IMR-90 (cell line): ENCODE data around the gene TIMM44. TPM values are rescaled to one million over a fixed set of nuclear protein-coding genes. Genes with fewer than 3 reads are reported as not detected.

ENCODE experiments used
- ATAC-seq: fragments of 200-7000 bp; cut with Tn5 transposase; 2 replicates; pipeline ENCODE4 v1.9.1; 2020; ENCODE audit warnings: low read depth, mild to moderate bottlenecking, moderate library complexity
- BruUV-seq: library from RNA; stranded (reverse); fragments of 400-500 nt; replicated peaks from 2 replicates; lab custom pipeline; 2021; lab: Mats Ljungman, UMichigan
- CTCF ChIA-PET: fragments of 300-600 bp; formaldehyde crosslinking; extraction: SDS; loops from one replicate; lab custom pipeline; 2021; ENCODE audit warnings: antibody characterized with exemption; lab: Yijun Ruan, JAX
- POLR2A ChIA-PET: fragments of 300-600 bp; sonication (Branson Sonifier 250); formaldehyde crosslinking; loops from one replicate; lab custom pipeline; 2022; ENCODE audit warnings: antibody characterized with exemption; ENCODE audit not compliant: unreplicated experiment; lab: Charles Lee
- DNase-seq: peaks from one replicate; pipeline ENCODE4 v3.0.0; 2013
- H2AFZ ChIP-seq: replicated peaks from 2 replicates; pipeline ENCODE3; 2013; ENCODE audit warnings: low read length, mild to moderate bottlenecking; ENCODE audit not compliant: poor library complexity
- H2AK5ac ChIP-seq: 2 replicates; pipeline ENCODE4 v1.6.1; 2013; ENCODE audit warnings: low read depth, low read length, inconsistent platforms
- H2AK9ac ChIP-seq: replicated peaks from 2 replicates; pipeline ENCODE3; 2013; ENCODE audit warnings: mild to moderate bottlenecking, low read depth, low read length, moderate library complexity; ENCODE audit not compliant: poor library complexity
- H2BK120ac ChIP-seq: 2 replicates; pipeline ENCODE4 v1.6.1; 2013; ENCODE audit warnings: low read depth, low read length, inconsistent platforms
- H2BK15ac ChIP-seq: 3 replicates; pipeline ENCODE4 v1.6.1; 2013; ENCODE audit warnings: low read depth, low read length, inconsistent platforms
- H2BK20ac ChIP-seq: 2 replicates; pipeline ENCODE4 v1.6.1; 2013; ENCODE audit warnings: low read depth, mild to moderate bottlenecking, inconsistent platforms, low read length, moderate library complexity
- H2BK5ac ChIP-seq: 2 replicates; pipeline ENCODE4 v1.6.1; 2013; ENCODE audit warnings: mild to moderate bottlenecking, low read depth, low read length, inconsistent platforms; ENCODE audit not compliant: poor library complexity, severe bottlenecking
- H3K14ac ChIP-seq: replicated peaks from 2 replicates; pipeline ENCODE4 v1.6.1; 2013; ENCODE audit warnings: low read depth, low read length, inconsistent platforms
- H3K18ac ChIP-seq: 2 replicates; pipeline ENCODE4 v1.6.1; 2013; ENCODE audit warnings: low read depth, low read length, control low read depth
- H3K23ac ChIP-seq: 2 replicates; pipeline ENCODE4 v1.6.1; 2013; ENCODE audit warnings: low read depth, low read length, inconsistent platforms
- H3K27ac ChIP-seq: 2 replicates; pipeline ENCODE4 v1.5.1; 2013; ENCODE audit warnings: mild to moderate bottlenecking, control low read depth, low read length; ENCODE audit not compliant: insufficient read depth
- H3K27me3 ChIP-seq: 2 replicates; pipeline ENCODE4 v1.6.1; 2013; ENCODE audit warnings: low read length; ENCODE audit not compliant: control insufficient read depth, insufficient read depth
- H3K36me3 ChIP-seq: 2 replicates; pipeline ENCODE4 v1.6.1; 2013; ENCODE audit warnings: low read length, mixed read lengths; ENCODE audit not compliant: control insufficient read depth, insufficient read depth
- H3K4ac ChIP-seq: 2 replicates; pipeline ENCODE4 v1.6.1; 2013; ENCODE audit warnings: low read depth, low read length, inconsistent platforms
- H3K4me1 ChIP-seq: 2 replicates; pipeline ENCODE4 v1.6.1; 2013; ENCODE audit warnings: low read length, mixed read lengths; ENCODE audit not compliant: control insufficient read depth, insufficient read depth
- H3K4me2 ChIP-seq: 2 replicates; pipeline ENCODE4 v1.6.1; 2013; ENCODE audit warnings: low read depth, mild to moderate bottlenecking, control low read depth, low read length, moderate library complexity
- H3K4me3 ChIP-seq: 2 replicates; pipeline ENCODE4 v1.5.1; 2013; ENCODE audit warnings: low read depth, mild to moderate bottlenecking, control low read depth, low read length, moderate library complexity; ENCODE audit not compliant: insufficient read depth
- H3K56ac ChIP-seq: 2 replicates; pipeline ENCODE4 v1.6.1; 2013; ENCODE audit warnings: low read length, inconsistent platforms; ENCODE audit not compliant: insufficient read depth; ENCODE audit errors: extremely low read depth
- H3K79me1 ChIP-seq, 2 experiments: 2 replicates each; pipeline ENCODE4 v1.6.1; 2013; ENCODE audit warnings: low read length in 2 of 2, inconsistent platforms in 1 of 2, low read depth in 1 of 2
- H3K9ac ChIP-seq: 2 replicates; pipeline ENCODE4 v1.6.1; 2013; ENCODE audit warnings: low read depth, low read length, control low read depth
- H3K9me1 ChIP-seq: 2 replicates; pipeline ENCODE4 v1.6.1; 2013; ENCODE audit warnings: low read length, inconsistent platforms; ENCODE audit not compliant: insufficient read depth
- H3K9me3 ChIP-seq: 2 replicates; pipeline ENCODE4 v1.6.1; 2013; ENCODE audit warnings: low read length; ENCODE audit not compliant: control insufficient read depth, insufficient read depth
- H4K20me1 ChIP-seq: 2 replicates; pipeline ENCODE4 v1.6.1; 2013; ENCODE audit warnings: low read length, inconsistent platforms; ENCODE audit not compliant: insufficient read depth
- H4K5ac ChIP-seq: 2 replicates; pipeline ENCODE4 v1.6.1; 2013; ENCODE audit warnings: mild to moderate bottlenecking, low read depth, low read length, control low read depth
- H4K8ac ChIP-seq, 2 experiments: 2 replicates each; pipeline ENCODE4 v1.6.1; 2013; ENCODE audit warnings: low read depth in 2 of 2, low read length in 2 of 2, control low read depth in 1 of 2, inconsistent platforms in 1 of 2
- H4K91ac ChIP-seq: 2 replicates; pipeline ENCODE4 v1.6.1; 2013; ENCODE audit warnings: low read depth, low read length, inconsistent platforms; ENCODE audit not compliant: insufficient read depth
- BHLHE40 ChIP-seq: fragments of 150-350 bp; IDR thresholded peaks from 2 replicates; pipeline ENCODE4 v1.6.1; 2016; ENCODE audit warnings: mild to moderate bottlenecking, low read depth, low read length
- CHD1 ChIP-seq: IDR thresholded peaks from 2 replicates; pipeline ENCODE4 v1.6.1; 2012; ENCODE audit warnings: low read depth, low read length, improper control_type of control experiment
- CTCF ChIP-seq: conservative IDR thresholded peaks from 2 replicates; pipeline ENCODE4 v1.5.1; 2012; ENCODE audit warnings: mild to moderate bottlenecking, low read depth, low read length, improper control_type of control experiment
- ELK1 ChIP-seq: fragments of 150-350 bp; IDR thresholded peaks from 2 replicates; pipeline ENCODE4 v1.6.1; 2016; ENCODE audit warnings: low read depth, mild to moderate bottlenecking, low read length, moderate library complexity, borderline replicate concordance
- FOS ChIP-seq: fragments of 150-350 bp; IDR thresholded peaks from 2 replicates; pipeline ENCODE4 v1.6.1; 2016; ENCODE audit warnings: low read depth, low read length
- MAFK ChIP-seq: IDR thresholded peaks from 2 replicates; pipeline ENCODE4 v1.6.1; 2012; ENCODE audit warnings: low read depth, low read length, improper control_type of control experiment
- MAZ ChIP-seq: IDR thresholded peaks from 2 replicates; pipeline ENCODE4 v1.6.1; 2012; ENCODE audit warnings: low read depth, mild to moderate bottlenecking, low read length, improper control_type of control experiment, moderate library complexity, borderline replicate concordance
- MXI1 ChIP-seq: IDR thresholded peaks from 2 replicates; pipeline ENCODE4 v1.6.1; 2012; ENCODE audit warnings: low read depth, mild to moderate bottlenecking, low read length, moderate library complexity, borderline replicate concordance
- NFE2L2 ChIP-seq: fragments of 150-350 bp; IDR thresholded peaks from 2 replicates; pipeline ENCODE4 v1.6.1; 2016; ENCODE audit warnings: low read depth, mild to moderate bottlenecking, low read length
- RAD21 ChIP-seq: IDR thresholded peaks from 2 replicates; pipeline ENCODE4 v1.6.1; 2012; ENCODE audit warnings: low read length, improper control_type of control experiment
- RCOR1 ChIP-seq: IDR thresholded peaks from 2 replicates; pipeline ENCODE4 v1.6.1; 2012; ENCODE audit warnings: mild to moderate bottlenecking, low read length, improper control_type of control experiment; ENCODE audit not compliant: insufficient replicate concordance
- RFX5 ChIP-seq: IDR thresholded peaks from 2 replicates; pipeline ENCODE4 v1.8.0; 2012; ENCODE audit warnings: low read depth, mild to moderate bottlenecking, low read length, moderate library complexity
- SMC3 ChIP-seq: fragments of 150-350 bp; IDR thresholded peaks from 2 replicates; pipeline ENCODE4 v1.6.1; 2016; ENCODE audit warnings: low read depth, mild to moderate bottlenecking, antibody characterized with exemption, low read length, moderate library complexity
- WGBS, 2 experiments: methylation state at CpG; one replicate each; pipeline versions ENCODE4 v1.1.5 to v1.1.7; 2013; ENCODE audit warnings: missing lambda C conversion rate in 2 of 2; ENCODE audit not compliant: insufficient read length in 1 of 2; ENCODE audit errors: extremely low coverage in 2 of 2; 5-methylcytosine and 5-hydroxymethylcytosine counted together
- dilution Hi-C: fragments of 300-500 bp; cut with HindIII; formaldehyde crosslinking; loops from one replicate; pipeline ENCODE4 v1.14.3; 2018; ENCODE audit warnings: low sequenced_read_pairs; ENCODE audit not compliant: unreplicated experiment
- in situ Hi-C: fragments of 300-500 bp; cut with MboI; formaldehyde crosslinking; loops from 3 replicates; pipeline ENCODE4 v1.14.3; 2019; ENCODE audit warnings: low sequenced_read_pairs, inconsistent platforms, mixed read lengths
- intact Hi-C: fragments of 100-400 bp; cut with micrococcal nuclease; formaldehyde crosslinking; loops from 2 replicates; pipeline ENCODE4 v1.10.0; 2022
- polyA plus RNA-seq, 3 experiments: library from polyadenylated mRNA; depleted of rRNA; stranded (reverse); fragments of >200 nt; gene quantifications; 2 replicates each; pipeline ENCODE4 v1.2.3, GENCODE V29; 2012; ENCODE audit warnings: low replicate concordance in 1 of 3
- total RNA-seq: library from RNA; depleted of rRNA; stranded (reverse); fragments of >200 nt; gene quantifications from 2 replicates; pipeline ENCODE4 v1.2.3, GENCODE V29; 2012

TIMM44 gene
- total and polyA plus RNA-seq, 2 of the 4 experiments (the other 2 are of a cell fraction), result 37.6 to 52.3 TPM

GRCh38 chr19:7919610-7920518 lies 23.6 kb downstream of the TIMM44 start, which contains the start of gene SNAPC2:
SNAPC2 (plus strand) TSS chr19:7920338; CDS start chr19:7920367, 29 bp downstream.
- TF ChIP-seq RFX5 (no peak), FOS (no peak), MAZ (peak; percentile 68), CTCF (no peak), ELK1 (no peak), RCOR1 (no peak), MXI1 (peak; percentile 52; the same call in 1 of the 2 replicates), MAFK (no peak), SMC3 (no peak; the same call in 1 of the 2 replicates), BHLHE40 (peak; percentile 35), NFE2L2 (no peak), RAD21 (no peak), CHD1 (no peak)
- peak within 1 kb of the TSS; percentile 98 for H3K23ac ChIP-seq
- peak within 1 kb of the TSS; percentile 91 for H2BK5ac ChIP-seq
- POLR2A ChIA-PET, result interaction anchor here (1.7 kb wide), 2 partner anchors 11 to 16 kb away, joined by 4 to 5 read pairs; partner anchors contain the start of gene MAP2K7
- H2BK120ac ChIP-seq, result peak within 1 kb of the TSS; percentile 72
- peak within 1 kb of the TSS; percentile 90 for H4K5ac ChIP-seq
- peaks cover 9% of the 10 kb centered on the region for H3K9me1 ChIP-seq
- in situ Hi-C loops, result no loop called here
- peak; percentile 71 for ATAC-seq
- peak; percentile 91 for DNase-seq
- H2AFZ ChIP-seq, result peak within 1 kb of the TSS; percentile 100
- peaks cover 11% of the 10 kb centered on the region for H4K20me1 ChIP-seq
- peak within 1 kb of the TSS; percentile 99 to 100 for H4K8ac ChIP-seq
- H3K36me3 ChIP-seq, result peaks cover 7% of the 10 kb centered on the region; the same call in 1 of the 2 replicates
- H3K4me1 ChIP-seq, result peaks cover 21% of the 10 kb centered on the region
- H3K27me3 ChIP-seq, result peaks cover 11% of the 10 kb centered on the region
- H3K14ac ChIP-seq, result peak within 1 kb of the TSS; percentile 99
- peak within 1 kb of the TSS; percentile 92 for H3K4me3 ChIP-seq
- H3K27ac ChIP-seq, result peak within 1 kb of the TSS; percentile 84
- H3K4me2 ChIP-seq, result peak within 1 kb of the TSS; percentile 93
- peak within 1 kb of the TSS; percentile 90 for H2BK15ac ChIP-seq
- H3K18ac ChIP-seq, result peak within 1 kb of the TSS; percentile 54
- H3K79me1 ChIP-seq, result peaks cover 0 to 19% of the 10 kb centered on the region in 2 experiments; a peak in 2 of 4 replicates
- CTCF ChIA-PET, result interaction anchor here (1.0 to 1.7 kb wide), 4 partner anchors 10 to 26 kb away, joined by 3 to 6 read pairs (median 5); partner anchors contain the start of gene MAP2K7
- H2AK9ac ChIP-seq, result peak within 1 kb of the TSS; percentile 99
- H3K56ac ChIP-seq, result peak within 1 kb of the TSS; percentile 79
- H4K91ac ChIP-seq, result peak within 1 kb of the TSS; percentile 95
- H3K9ac ChIP-seq, result peak within 1 kb of the TSS; percentile 80
- peak within 1 kb of the TSS; percentile 99 for H3K4ac ChIP-seq
- WGBS, 2 experiments, result 10% methylated on average over 42 of the region's 62 CpGs; no CpG with 5 or more reads in 1 of the 2 experiments
- peak within 1 kb of the TSS; percentile 95 for H2AK5ac ChIP-seq
- H3K9me3 ChIP-seq, result no peaks in the 10 kb centered on the region
- peak within 1 kb of the TSS; percentile 84 for H2BK20ac ChIP-seq
- dilution Hi-C loops, result no loop called here
- no TSS peak for BruUV-seq
- intact Hi-C loops, result no loop called here
